CD4-positive, alpha-beta T cell treated with Interleukin-4 for 1 hour (primary cell): ENCODE measurements around the gene DMAC2L.
A peak's percentile ranks its signal among the peaks of the same experiment; 100 is the strongest.
"Not testable (repeated sequence)": the region's sequence is repeated elsewhere in the genome, so short reads cannot be mapped to it uniquely, and the experiment has no call there.

ENCODE experiments used
- DNase-seq, 2 donors: peaks; one replicate each; pipeline ENCODE4 v3.0.0-alpha.2; 2020 to 2022

DMAC2L gene, protein sequence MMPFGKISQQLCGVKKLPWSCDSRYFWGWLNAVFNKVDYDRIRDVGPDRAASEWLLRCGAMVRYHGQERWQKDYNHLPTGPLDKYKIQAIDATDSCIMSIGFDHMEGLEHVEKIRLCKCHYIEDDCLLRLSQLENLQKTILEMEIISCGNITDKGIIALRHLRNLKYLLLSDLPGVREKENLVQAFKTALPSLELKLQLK

DNA sequence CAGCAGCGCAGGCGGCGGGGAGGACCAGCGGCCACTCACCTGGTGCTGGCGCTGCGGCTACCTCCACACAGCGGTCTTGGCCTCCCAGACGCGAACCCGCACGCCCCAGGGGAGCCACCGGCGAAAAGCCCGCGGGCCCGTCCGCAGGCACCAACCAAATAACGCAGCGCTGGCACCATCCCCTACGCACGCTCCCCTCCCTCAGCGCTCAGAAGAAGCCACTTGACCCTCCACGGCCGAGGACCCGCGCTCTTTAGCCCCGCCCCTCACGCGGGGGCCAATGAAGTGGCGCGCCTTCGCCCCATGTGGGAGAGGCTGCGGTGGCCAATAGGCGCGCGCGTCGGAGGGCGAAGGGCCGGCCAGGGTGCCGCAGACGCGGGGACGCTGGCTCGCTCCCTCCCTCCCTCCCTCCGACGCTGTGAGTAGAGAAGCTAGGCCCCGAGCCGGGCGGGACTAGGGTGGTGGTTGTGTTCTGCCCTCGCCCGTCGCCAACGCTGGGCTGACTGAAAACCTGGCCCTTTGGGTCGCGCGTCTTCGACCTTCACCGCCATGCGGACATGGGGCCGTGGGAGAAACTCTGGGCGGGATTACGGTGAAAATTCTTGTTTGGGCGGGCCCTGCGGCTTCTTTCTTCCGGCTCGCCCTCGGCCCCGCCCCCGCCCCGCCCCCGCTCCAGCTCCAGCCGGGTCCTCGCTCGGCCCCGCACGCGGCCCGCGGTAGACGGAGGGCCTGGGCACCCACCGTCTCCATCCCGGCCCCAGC, at the start of gene DMAC2L, which contains the start of gene L2HGDH:
TSS of gene DMAC2L (plus strand) at position 353 of the 762 bp plus-strand sequence. CDS start 9,164 bp downstream, outside the sequence.
TSS of gene L2HGDH (minus strand) at position 258 of the 762 bp plus-strand sequence. CDS start at position 179, 79 bp downstream.
- peak; percentile 90 to 91 for DNase-seq

DNA sequence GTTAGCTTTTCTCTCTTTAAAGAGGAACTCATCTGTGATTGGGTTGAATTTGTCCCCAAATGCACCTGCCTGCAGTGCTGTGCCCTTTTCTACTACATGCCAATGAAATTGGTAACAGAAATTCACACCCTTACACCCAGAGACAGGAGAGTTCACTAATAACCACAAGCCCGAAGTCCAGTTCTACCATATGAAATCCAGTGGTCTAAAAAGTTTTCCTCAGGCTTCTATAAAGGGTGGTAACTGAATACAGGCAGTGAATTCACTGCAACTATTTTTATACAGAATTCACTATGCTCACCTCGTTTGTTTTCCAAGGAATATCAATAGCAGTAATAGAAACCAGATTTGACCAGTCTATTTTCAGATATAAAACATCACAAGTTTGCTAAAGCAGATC, 49.3 kb upstream of the DMAC2L start:
- DNase-seq, result no peak

DNA sequence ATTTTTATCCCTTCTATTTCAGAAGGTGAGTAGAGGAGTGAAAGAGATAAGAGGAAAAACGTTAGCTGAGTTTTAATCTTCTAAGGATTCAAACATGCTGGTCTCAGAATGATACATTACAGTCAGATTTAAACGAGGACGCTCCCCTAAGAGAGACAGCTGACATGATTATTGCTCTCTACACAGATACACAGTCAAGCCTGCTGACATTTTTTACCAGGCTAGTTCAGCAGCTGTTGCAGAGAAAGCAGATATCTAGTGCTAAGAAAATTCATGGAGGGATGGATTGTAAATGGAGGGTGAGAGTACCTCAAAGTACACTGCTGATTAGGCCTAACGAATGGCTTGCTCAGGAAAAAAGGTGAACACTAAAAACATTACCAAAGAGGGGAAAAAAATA, 48.8 kb upstream of the DMAC2L start:
- no peak for DNase-seq

DNA sequence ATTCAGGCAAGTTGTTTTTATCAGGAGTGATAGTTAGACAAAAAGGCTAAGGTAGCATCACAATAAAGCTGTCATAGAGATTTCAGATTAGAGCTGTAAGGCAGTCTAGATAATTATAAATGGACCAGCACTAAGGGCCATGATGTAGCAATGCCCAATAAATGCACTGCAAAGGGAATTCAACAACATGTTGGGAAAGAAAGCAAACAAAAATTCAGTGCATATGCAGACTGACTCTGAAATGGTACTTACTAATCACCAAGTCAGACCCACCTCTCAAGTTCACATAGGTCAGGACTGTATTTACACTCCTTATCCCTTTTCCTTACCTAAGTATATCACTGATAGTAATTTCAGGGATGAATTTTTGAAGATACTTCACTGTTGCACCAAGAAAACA, 47.1 kb upstream of the DMAC2L start:
- no peak for DNase-seq

DNA sequence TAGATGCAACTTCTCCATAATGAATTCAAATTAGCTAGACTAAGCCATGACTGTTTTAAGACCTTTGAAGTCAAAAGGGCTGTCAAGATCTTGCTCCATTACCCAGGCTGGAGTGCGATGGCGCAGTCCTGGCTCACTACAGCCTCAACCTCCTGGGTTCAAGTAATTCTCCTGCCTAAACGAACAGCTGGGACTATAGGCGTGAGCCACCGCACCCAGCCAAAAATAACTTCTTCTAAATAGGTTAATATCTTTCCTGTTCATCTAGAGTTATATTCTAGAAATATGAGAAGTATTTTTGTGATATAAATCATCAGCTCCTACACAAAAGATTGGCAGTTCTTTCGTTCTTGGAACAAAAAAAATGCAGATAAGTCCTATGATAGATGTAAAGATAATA, 41.2 kb upstream of the DMAC2L start:
- DNase-seq, result no peak

DNA sequence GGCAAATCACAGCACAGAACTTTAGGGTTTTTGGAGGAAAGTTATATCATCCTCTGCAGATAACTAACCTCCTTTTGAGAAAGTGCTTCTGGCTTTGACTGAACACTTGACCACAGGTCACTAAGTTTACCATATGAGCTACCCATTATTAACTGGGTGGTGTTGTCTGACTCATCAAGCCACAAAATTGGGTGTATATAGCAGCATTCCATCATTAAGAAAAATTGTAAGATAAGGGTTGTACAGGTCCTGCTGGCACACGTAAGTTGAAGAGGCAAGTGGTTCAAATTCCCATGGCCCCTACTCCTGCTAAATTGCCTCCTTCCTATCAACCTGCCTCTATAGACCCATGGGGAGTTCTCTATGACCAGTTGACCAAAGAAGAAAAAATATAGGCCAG, 39.6 kb upstream of the DMAC2L start:
- no peak for DNase-seq

DNA sequence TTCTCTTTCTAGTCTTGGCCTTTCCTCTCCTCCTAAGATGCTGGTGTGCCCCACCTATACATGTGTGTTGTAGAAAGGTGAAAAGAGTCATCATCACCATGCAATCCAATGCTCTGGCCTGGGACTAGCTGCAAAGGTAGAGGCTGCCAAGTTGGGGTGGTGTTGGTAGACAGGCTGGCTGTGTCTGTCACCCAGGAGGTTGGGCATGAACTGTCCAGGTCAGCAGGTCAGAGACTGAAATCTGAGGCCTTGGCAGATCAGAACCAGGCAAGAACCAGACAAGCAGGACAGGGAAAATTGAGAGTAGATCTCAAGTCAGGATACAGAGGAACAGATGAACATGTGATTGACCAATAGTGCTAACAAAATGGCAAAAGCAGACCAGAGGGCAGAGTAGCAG, 26.3 kb upstream of the DMAC2L start:
- DNase-seq, result no peak

DNA sequence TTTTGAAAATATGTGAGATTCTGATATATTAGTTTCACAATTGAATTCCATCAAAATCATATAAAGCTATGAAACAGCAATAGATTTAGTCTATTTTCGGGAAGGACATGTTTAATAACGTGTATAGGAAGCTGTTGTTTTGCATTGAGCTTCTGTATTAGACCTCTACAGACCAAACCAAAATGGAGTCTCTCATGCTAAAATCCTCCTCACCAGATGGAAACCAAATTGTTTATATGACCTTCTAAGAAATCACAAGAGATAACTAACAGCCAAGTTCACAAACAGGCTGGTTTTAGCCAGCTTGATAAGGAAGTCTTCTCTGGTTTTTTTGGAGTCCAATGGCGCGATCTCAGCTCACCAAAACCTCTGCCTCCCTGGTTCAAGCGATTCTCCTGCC, 24.0 kb upstream of the DMAC2L start:
- no peak for DNase-seq

DNA sequence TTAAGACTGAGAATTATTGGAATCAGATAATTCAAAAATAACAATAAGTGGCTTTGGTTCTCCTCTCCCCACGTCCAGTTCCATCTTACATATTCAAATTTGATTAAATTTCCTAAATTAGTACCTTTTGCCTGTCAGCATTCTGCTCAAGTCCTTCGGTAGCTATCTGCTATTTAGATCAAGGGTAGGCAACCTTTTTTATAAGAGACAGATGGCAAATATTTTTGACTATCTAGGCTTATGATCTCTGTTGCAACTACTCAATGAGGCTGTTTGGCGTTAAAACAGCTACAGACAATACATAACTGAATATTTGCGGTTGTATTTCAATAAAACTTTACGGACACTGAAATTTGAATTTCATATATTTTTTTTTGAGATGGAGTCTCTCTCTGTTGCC, 21.8 kb upstream of the DMAC2L start:
- no peak for DNase-seq

DNA sequence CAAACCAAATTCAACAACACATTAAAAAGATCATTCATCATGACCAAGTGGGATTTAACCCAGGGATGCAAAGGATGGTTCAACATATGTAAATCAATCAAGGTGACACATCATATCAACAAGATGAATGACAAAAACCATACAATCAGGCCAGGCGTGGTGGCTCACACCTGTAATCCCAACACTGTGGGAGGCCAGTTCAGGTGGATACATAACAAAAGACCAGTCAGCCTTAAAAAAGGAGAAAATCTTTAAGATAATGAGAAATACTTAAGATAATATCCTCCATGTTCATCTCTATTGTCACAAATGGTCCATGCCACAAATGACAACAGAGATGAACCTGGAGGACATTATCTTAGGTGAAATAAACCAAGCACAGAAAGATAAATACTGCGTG, 12.5 kb upstream of the DMAC2L start:
- DNase-seq, result no peak

DNA sequence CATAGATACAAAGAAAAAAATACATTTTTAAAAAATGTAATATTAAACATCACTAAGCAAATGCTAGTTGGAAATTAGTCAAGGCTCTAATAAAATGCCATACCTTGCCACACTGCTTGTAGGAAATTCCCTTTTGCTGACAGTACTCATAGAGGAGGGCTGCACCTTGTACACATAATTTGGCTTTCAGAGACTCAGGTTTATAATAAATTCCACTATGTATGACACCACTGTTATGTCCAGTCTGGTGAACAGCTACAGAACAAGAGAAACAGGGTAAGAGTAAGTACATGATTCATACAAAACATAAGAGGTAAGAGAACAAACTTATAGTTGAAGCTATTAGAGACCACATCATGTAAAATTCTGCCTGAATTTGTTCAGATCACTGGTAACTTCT, 10.2 kb upstream of the DMAC2L start:
- DNase-seq, result no peak

DNA sequence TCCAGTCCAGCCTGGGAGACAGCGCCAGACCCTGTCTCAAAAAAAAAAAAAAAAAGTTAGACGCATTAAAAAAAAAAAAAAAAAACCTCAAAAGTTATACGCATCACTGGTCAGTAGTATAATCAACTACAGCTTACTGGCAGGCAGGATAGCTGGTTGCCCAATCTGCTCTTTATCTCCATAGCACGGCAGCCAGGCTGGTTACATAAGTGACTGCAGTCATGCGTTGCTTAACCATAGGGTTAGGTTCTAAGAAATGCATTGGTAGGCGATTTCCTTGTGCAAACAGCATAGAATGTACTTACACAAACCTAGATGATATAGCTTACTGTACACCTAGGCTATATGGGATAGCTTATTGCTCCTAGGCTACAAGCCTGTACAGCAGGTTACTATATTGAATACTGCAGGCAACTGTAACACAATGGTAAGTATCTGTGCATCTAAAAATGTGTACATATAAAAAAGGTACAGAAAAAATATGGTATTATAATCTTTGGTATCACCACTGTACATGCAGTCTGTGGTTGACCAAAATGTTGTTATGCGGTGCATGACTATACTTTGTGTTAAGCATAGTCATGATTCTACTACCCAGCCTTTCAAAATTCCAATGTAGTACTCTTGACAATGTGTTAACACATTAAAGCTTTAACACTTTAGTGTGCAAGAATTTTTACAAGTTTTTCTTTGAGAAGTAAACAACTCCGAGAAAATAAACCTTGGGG, 8.2 kb upstream of the DMAC2L start:
- DNase-seq, result peak in 1 of 2 donors; percentile 27

DNA sequence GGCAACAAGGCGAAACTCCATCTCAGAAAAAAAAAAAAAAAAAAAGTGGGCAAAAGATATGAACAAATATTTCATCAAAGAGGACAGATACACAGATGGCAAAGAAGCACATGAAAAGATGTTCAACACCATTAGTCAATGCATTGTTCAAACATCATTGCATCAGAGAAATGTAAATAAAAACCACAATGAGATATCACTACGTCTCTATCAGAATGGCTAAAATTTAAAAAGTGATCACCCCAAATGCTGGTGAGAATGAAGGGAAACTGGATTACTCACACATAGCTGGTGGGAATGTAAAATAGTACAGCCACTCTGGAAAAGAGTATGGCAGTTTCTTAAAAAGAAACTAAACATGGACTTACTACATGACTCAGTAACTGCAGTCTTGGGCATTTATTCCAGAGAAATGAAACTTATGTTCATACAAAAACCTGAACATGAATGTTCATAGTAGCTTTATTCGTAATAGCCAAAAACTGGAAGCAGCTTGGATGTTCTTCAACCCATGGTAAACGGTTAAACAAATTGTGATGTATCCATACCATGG, 3.7 kb upstream of the DMAC2L start:
- DNase-seq, result no peak

DNA sequence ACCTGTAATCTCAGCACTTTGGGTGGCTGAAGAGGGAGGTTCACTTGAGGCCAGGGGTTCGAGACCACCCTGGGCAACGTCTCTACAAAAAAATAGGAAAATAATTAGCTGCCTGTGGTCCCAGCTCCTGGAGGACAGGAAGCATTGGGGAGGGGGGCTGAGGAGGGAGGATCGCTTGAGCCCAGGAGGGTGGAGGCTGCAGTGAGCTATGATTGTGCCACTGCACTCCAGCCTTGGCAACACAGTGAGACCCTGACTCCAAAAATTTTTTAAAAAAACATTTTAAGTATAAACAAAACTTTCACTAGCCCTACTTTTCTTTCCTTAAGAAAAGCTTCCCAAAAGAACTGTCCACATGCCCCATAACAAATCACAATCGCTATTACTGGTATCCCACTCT, 1.7 kb upstream of the DMAC2L start:
- DNase-seq, result no peak

DNA sequence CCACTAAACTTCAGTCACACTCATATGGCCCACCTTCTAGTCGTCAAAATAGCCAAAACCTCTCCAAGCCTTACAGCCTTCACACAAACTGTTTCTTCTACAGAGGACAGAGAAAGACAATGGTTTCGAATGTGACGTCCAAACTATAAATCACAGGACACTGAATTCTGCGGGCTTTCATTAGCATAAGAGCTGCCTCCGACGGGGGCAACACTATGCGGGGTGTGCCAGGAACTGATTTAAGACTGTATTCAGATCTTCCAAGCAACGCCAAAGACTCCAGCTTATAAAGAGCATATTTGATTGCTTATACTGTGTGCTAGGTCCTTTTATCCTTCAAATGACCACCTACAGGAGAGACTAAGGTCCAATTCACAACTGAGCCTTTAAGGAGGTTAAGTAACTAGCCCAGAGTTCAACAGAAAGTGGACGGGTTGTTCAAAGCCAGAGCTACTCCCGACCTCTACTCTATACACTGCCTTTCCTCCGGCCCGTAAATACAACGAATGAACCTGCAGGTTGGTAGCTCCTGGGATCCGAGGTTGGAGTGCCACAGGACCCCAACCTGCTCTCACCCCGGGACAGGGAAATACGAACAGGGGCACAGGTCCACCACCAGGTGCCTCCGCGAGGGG, 670 bp upstream of the DMAC2L start:
- no peak for DNase-seq

DNA sequence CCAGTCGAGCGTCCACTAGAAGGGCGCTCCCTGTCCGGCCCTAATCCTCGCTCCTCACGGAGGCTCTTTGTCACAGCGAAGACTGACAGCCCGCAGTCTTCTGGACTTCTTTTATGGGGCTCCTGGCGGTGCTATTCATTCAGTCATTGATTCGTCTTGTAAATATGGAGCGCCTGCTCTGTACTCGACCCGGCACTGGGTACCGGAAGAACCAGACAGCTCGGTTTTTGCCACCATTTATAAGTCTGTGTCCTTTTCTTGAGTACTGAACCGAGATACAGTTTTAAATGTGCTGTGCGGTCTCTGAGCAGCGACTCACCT, 570 bp downstream of the DMAC2L start:
- peak; percentile 57 to 76 for DNase-seq

DNA sequence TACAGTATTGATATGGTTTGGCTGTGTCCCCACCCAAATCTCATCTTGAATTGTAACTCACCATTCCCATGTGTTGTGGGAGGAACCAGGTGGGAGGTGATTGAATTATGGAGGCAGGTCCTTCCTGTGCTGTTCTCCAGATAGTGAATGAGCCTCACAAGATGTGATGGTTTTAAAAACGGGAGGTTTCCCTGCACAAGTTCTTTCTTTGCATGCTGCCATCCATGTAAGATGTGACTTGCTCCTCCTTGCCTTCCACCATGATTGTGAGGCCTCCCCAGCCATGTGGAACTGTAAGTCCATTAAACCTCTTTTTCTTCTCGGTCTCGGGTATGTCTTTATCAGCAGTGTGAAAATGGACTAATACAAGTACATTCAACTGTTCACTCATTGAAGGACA, 2.0 kb downstream of the DMAC2L start:
- not testable (repeated sequence) for DNase-seq

DNA sequence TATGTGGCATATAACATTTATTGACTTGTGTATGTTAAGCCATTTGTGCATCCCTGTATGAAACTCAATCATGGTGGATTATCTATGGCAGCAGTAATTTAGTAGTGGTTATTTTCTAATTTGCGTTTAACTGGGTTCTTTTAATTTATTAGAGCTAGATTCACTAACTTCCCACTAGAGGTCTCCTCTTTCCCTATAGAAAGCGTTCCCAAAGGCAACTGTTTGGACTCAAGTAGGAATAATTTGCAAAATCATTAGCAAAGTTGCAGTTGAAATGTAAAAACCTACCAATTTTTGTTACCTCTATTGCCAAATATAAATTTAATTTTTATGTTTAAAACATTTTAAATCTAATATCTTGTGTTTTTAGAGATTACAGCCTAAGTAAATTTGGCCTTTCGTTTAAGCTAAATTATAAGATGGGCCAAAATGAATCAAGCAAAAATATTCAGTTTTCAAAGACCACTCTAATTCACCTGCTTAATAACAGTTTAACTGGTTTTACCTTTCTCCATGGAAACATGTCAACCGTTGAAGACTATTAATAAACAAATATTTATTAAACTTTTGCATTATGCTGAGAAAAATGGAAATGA, 6.0 kb downstream of the DMAC2L start:
- DNase-seq, result peak in 1 of 2 donors; percentile 46

DNA sequence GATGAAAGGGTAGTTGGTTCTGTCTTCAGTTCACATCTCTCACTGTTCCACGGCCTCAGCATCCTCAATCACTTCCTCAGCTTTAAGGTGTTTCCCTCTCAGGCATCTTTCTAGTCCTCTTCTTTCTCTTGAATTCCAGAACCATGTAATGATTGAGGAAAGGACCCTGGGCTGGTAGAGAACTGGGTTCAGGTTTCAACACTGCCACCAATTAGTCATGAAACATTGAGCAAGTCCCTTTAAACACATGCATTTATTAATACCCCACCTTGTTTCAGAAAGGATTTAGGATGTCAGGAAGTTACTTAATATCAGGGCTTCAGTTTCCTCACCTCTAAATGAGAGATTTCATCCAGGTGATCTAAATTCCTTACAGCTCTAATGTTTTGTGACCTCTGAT, 7.2 kb downstream of the DMAC2L start:
- no peak for DNase-seq

DNA sequence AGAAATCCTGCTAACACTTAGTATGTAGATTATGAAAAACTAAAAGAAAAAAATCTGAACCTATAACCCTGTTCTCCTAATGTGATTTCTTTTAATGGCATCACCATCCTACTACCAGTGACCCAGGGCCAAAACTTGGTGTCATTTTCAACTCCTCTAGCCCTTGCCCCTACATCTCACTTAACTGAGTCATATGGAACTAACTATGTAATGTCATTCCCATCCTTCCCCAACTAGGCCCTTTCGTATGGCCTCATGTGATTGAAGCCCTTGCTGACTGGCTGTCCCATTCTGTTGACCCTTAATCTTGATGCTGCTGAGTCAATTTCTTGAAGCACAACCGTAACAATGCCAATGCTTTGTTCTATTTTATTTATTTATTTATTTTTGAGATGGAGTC, 7.6 kb downstream of the DMAC2L start:
- no peak for DNase-seq

DNA sequence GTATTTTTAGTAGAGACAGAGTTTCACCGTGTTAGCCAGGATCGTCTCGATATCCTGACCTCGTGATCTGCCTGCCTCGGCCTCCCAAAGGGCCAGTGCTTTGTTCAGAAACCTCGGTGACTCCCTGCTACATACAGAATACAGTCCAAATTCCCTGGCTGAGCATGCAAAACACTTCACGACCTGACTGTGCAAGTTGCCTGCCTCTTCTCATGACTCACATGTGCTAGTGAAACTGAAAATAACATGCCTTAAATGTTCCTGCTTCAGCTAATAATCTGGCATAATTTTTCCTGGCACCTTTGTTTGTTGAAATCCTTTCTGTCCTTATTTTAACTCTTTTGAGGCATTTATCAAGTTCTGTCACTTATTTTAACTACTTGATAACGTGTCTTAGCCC, 8.2 kb downstream of the DMAC2L start:
- DNase-seq, result no peak

DNA sequence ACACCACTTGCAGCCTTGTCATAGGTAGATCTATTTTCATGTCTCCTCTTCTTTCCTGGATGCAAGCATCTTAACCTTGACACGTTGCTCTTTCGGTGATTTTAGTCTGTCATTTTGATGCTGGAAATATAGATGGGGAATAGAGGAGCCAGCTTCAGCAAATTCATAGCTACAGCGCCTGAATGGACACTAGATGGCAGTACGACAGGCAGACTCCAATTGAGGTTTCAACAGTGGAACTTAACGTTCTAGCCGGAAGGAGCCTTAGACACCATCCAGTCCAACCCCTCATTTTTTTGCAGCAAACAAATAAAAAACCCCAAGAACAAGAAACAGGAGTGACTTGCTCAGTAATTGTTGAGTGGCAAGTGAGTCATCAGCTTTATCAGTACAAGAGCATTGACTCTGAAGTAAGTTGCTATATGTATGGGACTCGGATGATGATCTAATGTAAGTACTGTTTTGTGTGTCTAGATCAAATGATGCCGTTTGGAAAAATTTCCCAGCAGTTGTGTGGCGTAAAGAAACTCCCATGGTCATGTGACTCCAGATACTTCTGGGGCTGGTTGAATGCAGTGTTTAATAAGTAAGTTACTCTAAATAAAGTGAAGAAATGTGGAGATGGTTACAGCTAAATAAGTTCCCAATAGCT, 9.0 kb downstream of the DMAC2L start:
- peak; percentile 79 to 88 for DNase-seq
